IMR-90 (cell line): ENCODE measurements around the gene SRRM3. TPM values are rescaled to one million over a fixed set of nuclear protein-coding genes. Genes with fewer than 3 reads are reported as not detected.

Experiments
- ATAC-seq: fragments of 200-7000 bp; cut with Tn5 transposase; 2 replicates; pipeline ENCODE4 v1.9.1; 2020; ENCODE audit warnings: low read depth, mild to moderate bottlenecking, moderate library complexity
- BruUV-seq: library from RNA; stranded (reverse); fragments of 400-500 nt; replicated peaks from 2 replicates; lab custom pipeline; 2021; lab: Mats Ljungman, UMichigan
- CTCF ChIA-PET: fragments of 300-600 bp; formaldehyde crosslinking; extraction: SDS; loops from one replicate; lab custom pipeline; 2021; ENCODE audit warnings: antibody characterized with exemption; lab: Yijun Ruan, JAX
- POLR2A ChIA-PET: fragments of 300-600 bp; sonication (Branson Sonifier 250); formaldehyde crosslinking; loops from one replicate; lab custom pipeline; 2022; ENCODE audit warnings: antibody characterized with exemption; ENCODE audit not compliant: unreplicated experiment; lab: Charles Lee
- DNase-seq: peaks from one replicate; pipeline ENCODE4 v3.0.0; 2013
- H2AFZ ChIP-seq: replicated peaks from 2 replicates; pipeline ENCODE3; 2013; ENCODE audit warnings: low read length, mild to moderate bottlenecking; ENCODE audit not compliant: poor library complexity
- H2AK5ac ChIP-seq: 2 replicates; pipeline ENCODE4 v1.6.1; 2013; ENCODE audit warnings: low read depth, low read length, inconsistent platforms
- H2AK9ac ChIP-seq: replicated peaks from 2 replicates; pipeline ENCODE3; 2013; ENCODE audit warnings: mild to moderate bottlenecking, low read depth, low read length, moderate library complexity; ENCODE audit not compliant: poor library complexity
- H2BK120ac ChIP-seq: 2 replicates; pipeline ENCODE4 v1.6.1; 2013; ENCODE audit warnings: low read depth, low read length, inconsistent platforms
- H2BK15ac ChIP-seq: 3 replicates; pipeline ENCODE4 v1.6.1; 2013; ENCODE audit warnings: low read depth, low read length, inconsistent platforms
- H2BK20ac ChIP-seq: 2 replicates; pipeline ENCODE4 v1.6.1; 2013; ENCODE audit warnings: low read depth, mild to moderate bottlenecking, inconsistent platforms, low read length, moderate library complexity
- H2BK5ac ChIP-seq: 2 replicates; pipeline ENCODE4 v1.6.1; 2013; ENCODE audit warnings: mild to moderate bottlenecking, low read depth, low read length, inconsistent platforms; ENCODE audit not compliant: poor library complexity, severe bottlenecking
- H3K14ac ChIP-seq: replicated peaks from 2 replicates; pipeline ENCODE4 v1.6.1; 2013; ENCODE audit warnings: low read depth, low read length, inconsistent platforms
- H3K18ac ChIP-seq: 2 replicates; pipeline ENCODE4 v1.6.1; 2013; ENCODE audit warnings: low read depth, low read length, control low read depth
- H3K23ac ChIP-seq: 2 replicates; pipeline ENCODE4 v1.6.1; 2013; ENCODE audit warnings: low read depth, low read length, inconsistent platforms
- H3K27ac ChIP-seq: 2 replicates; pipeline ENCODE4 v1.5.1; 2013; ENCODE audit warnings: mild to moderate bottlenecking, control low read depth, low read length; ENCODE audit not compliant: insufficient read depth
- H3K27me3 ChIP-seq: 2 replicates; pipeline ENCODE4 v1.6.1; 2013; ENCODE audit warnings: low read length; ENCODE audit not compliant: control insufficient read depth, insufficient read depth
- H3K36me3 ChIP-seq: 2 replicates; pipeline ENCODE4 v1.6.1; 2013; ENCODE audit warnings: low read length, mixed read lengths; ENCODE audit not compliant: control insufficient read depth, insufficient read depth
- H3K4ac ChIP-seq: 2 replicates; pipeline ENCODE4 v1.6.1; 2013; ENCODE audit warnings: low read depth, low read length, inconsistent platforms
- H3K4me1 ChIP-seq: 2 replicates; pipeline ENCODE4 v1.6.1; 2013; ENCODE audit warnings: low read length, mixed read lengths; ENCODE audit not compliant: control insufficient read depth, insufficient read depth
- H3K4me2 ChIP-seq: 2 replicates; pipeline ENCODE4 v1.6.1; 2013; ENCODE audit warnings: low read depth, mild to moderate bottlenecking, control low read depth, low read length, moderate library complexity
- H3K4me3 ChIP-seq: 2 replicates; pipeline ENCODE4 v1.5.1; 2013; ENCODE audit warnings: low read depth, mild to moderate bottlenecking, control low read depth, low read length, moderate library complexity; ENCODE audit not compliant: insufficient read depth
- H3K56ac ChIP-seq: 2 replicates; pipeline ENCODE4 v1.6.1; 2013; ENCODE audit warnings: low read length, inconsistent platforms; ENCODE audit not compliant: insufficient read depth; ENCODE audit errors: extremely low read depth
- H3K79me1 ChIP-seq, 2 experiments: 2 replicates each; pipeline ENCODE4 v1.6.1; 2013; ENCODE audit warnings: low read length in 2 of 2, inconsistent platforms in 1 of 2, low read depth in 1 of 2
- H3K9ac ChIP-seq: 2 replicates; pipeline ENCODE4 v1.6.1; 2013; ENCODE audit warnings: low read depth, low read length, control low read depth
- H3K9me1 ChIP-seq: 2 replicates; pipeline ENCODE4 v1.6.1; 2013; ENCODE audit warnings: low read length, inconsistent platforms; ENCODE audit not compliant: insufficient read depth
- H3K9me3 ChIP-seq: 2 replicates; pipeline ENCODE4 v1.6.1; 2013; ENCODE audit warnings: low read length; ENCODE audit not compliant: control insufficient read depth, insufficient read depth
- H4K20me1 ChIP-seq: 2 replicates; pipeline ENCODE4 v1.6.1; 2013; ENCODE audit warnings: low read length, inconsistent platforms; ENCODE audit not compliant: insufficient read depth
- H4K5ac ChIP-seq: 2 replicates; pipeline ENCODE4 v1.6.1; 2013; ENCODE audit warnings: mild to moderate bottlenecking, low read depth, low read length, control low read depth
- H4K8ac ChIP-seq, 2 experiments: 2 replicates each; pipeline ENCODE4 v1.6.1; 2013; ENCODE audit warnings: low read depth in 2 of 2, low read length in 2 of 2, control low read depth in 1 of 2, inconsistent platforms in 1 of 2
- H4K91ac ChIP-seq: 2 replicates; pipeline ENCODE4 v1.6.1; 2013; ENCODE audit warnings: low read depth, low read length, inconsistent platforms; ENCODE audit not compliant: insufficient read depth
- BHLHE40 ChIP-seq: fragments of 150-350 bp; IDR thresholded peaks from 2 replicates; pipeline ENCODE4 v1.6.1; 2016; ENCODE audit warnings: mild to moderate bottlenecking, low read depth, low read length
- CEBPB ChIP-seq: IDR thresholded peaks from 2 replicates; pipeline ENCODE4 v1.6.1; 2012; ENCODE audit warnings: low read depth, low read length, improper control_type of control experiment
- CHD1 ChIP-seq: IDR thresholded peaks from 2 replicates; pipeline ENCODE4 v1.6.1; 2012; ENCODE audit warnings: low read depth, low read length, improper control_type of control experiment
- CTCF ChIP-seq: conservative IDR thresholded peaks from 2 replicates; pipeline ENCODE4 v1.5.1; 2012; ENCODE audit warnings: mild to moderate bottlenecking, low read depth, low read length, improper control_type of control experiment
- ELK1 ChIP-seq: fragments of 150-350 bp; IDR thresholded peaks from 2 replicates; pipeline ENCODE4 v1.6.1; 2016; ENCODE audit warnings: low read depth, mild to moderate bottlenecking, low read length, moderate library complexity, borderline replicate concordance
- FOS ChIP-seq: fragments of 150-350 bp; IDR thresholded peaks from 2 replicates; pipeline ENCODE4 v1.6.1; 2016; ENCODE audit warnings: low read depth, low read length
- MAFK ChIP-seq: IDR thresholded peaks from 2 replicates; pipeline ENCODE4 v1.6.1; 2012; ENCODE audit warnings: low read depth, low read length, improper control_type of control experiment
- MAZ ChIP-seq: IDR thresholded peaks from 2 replicates; pipeline ENCODE4 v1.6.1; 2012; ENCODE audit warnings: low read depth, mild to moderate bottlenecking, low read length, improper control_type of control experiment, moderate library complexity, borderline replicate concordance
- MXI1 ChIP-seq: IDR thresholded peaks from 2 replicates; pipeline ENCODE4 v1.6.1; 2012; ENCODE audit warnings: low read depth, mild to moderate bottlenecking, low read length, moderate library complexity, borderline replicate concordance
- NFE2L2 ChIP-seq: fragments of 150-350 bp; IDR thresholded peaks from 2 replicates; pipeline ENCODE4 v1.6.1; 2016; ENCODE audit warnings: low read depth, mild to moderate bottlenecking, low read length
- POLR2A ChIP-seq: IDR thresholded peaks from 2 replicates; pipeline ENCODE4 v1.6.1; 2012; ENCODE audit warnings: mild to moderate bottlenecking, low read depth, low read length
- RAD21 ChIP-seq: IDR thresholded peaks from 2 replicates; pipeline ENCODE4 v1.6.1; 2012; ENCODE audit warnings: low read length, improper control_type of control experiment
- RCOR1 ChIP-seq: IDR thresholded peaks from 2 replicates; pipeline ENCODE4 v1.6.1; 2012; ENCODE audit warnings: mild to moderate bottlenecking, low read length, improper control_type of control experiment; ENCODE audit not compliant: insufficient replicate concordance
- RFX5 ChIP-seq: IDR thresholded peaks from 2 replicates; pipeline ENCODE4 v1.8.0; 2012; ENCODE audit warnings: low read depth, mild to moderate bottlenecking, low read length, moderate library complexity
- SMC3 ChIP-seq: fragments of 150-350 bp; IDR thresholded peaks from 2 replicates; pipeline ENCODE4 v1.6.1; 2016; ENCODE audit warnings: low read depth, mild to moderate bottlenecking, antibody characterized with exemption, low read length, moderate library complexity
- USF2 ChIP-seq: fragments of 150-350 bp; IDR thresholded peaks from 2 replicates; pipeline ENCODE4 v1.6.1; 2017; ENCODE audit warnings: mild to moderate bottlenecking, antibody characterized with exemption, low read length, low read depth
- WGBS, 2 experiments: methylation state at CpG; one replicate each; pipeline versions ENCODE4 v1.1.5 to v1.1.7; 2013; ENCODE audit warnings: missing lambda C conversion rate in 2 of 2; ENCODE audit not compliant: insufficient read length in 1 of 2; ENCODE audit errors: extremely low coverage in 2 of 2; 5-methylcytosine and 5-hydroxymethylcytosine counted together
- dilution Hi-C: fragments of 300-500 bp; cut with HindIII; formaldehyde crosslinking; loops from one replicate; pipeline ENCODE4 v1.14.3; 2018; ENCODE audit warnings: low sequenced_read_pairs; ENCODE audit not compliant: unreplicated experiment
- in situ Hi-C: fragments of 300-500 bp; cut with MboI; formaldehyde crosslinking; loops from 3 replicates; pipeline ENCODE4 v1.14.3; 2019; ENCODE audit warnings: low sequenced_read_pairs, inconsistent platforms, mixed read lengths
- intact Hi-C: fragments of 100-400 bp; cut with micrococcal nuclease; formaldehyde crosslinking; loops from 2 replicates; pipeline ENCODE4 v1.10.0; 2022
- polyA plus RNA-seq, 3 experiments: library from polyadenylated mRNA; depleted of rRNA; stranded (reverse); fragments of >200 nt; gene quantifications; 2 replicates each; pipeline ENCODE4 v1.2.3, GENCODE V29; 2012; ENCODE audit warnings: low replicate concordance in 1 of 3
- total RNA-seq: library from RNA; depleted of rRNA; stranded (reverse); fragments of >200 nt; gene quantifications from 2 replicates; pipeline ENCODE4 v1.2.3, GENCODE V29; 2012

The SRRM3 gene
- total and polyA plus RNA-seq, 2 of the 4 experiments (the other 2 are of a cell fraction), result 0.18 to 2.5 TPM

- Histone ChIP-seq H2AK9ac (no peak overlapping the region), H3K27ac (no peak overlapping the region), H2BK15ac (no peak overlapping the region), H3K14ac (no peak overlapping the region), H3K4me1 (no peaks in the 10 kb centered on the region), H3K9me1 (no peaks in the 10 kb centered on the region), H3K27me3 (peaks cover 20% of the 10 kb centered on the region), H2BK5ac (no peak overlapping the region), H4K91ac (no peak overlapping the region), H2BK120ac (no peak overlapping the region), H3K4me2 (no peak overlapping the region), H2BK20ac (no peak overlapping the region), H2AK5ac (no peak overlapping the region), H3K9me3 (peaks cover 3% of the 10 kb centered on the region; the same call in 1 of the 2 replicates), H3K9ac (no peak overlapping the region), H3K56ac (no peak overlapping the region), H3K79me1 (no peaks in the 10 kb centered on the region), H4K8ac (no peak overlapping the region), H3K36me3 (no peaks in the 10 kb centered on the region), H4K5ac (no peak overlapping the region), H2AFZ (no peak overlapping the region), H3K23ac (no peak overlapping the region), H4K20me1 (no peaks in the 10 kb centered on the region), H3K4ac (no peak overlapping the region), H3K4me3 (no peak overlapping the region), H3K18ac (no peak overlapping the region)
- in situ Hi-C loops, result no loop called here
- TF ChIP-seq CEBPB (no peak), USF2 (no peak), NFE2L2 (no peak), ELK1 (no peak), BHLHE40 (no peak), CHD1 (no peak), RAD21 (no peak), MAZ (no peak), CTCF (no peak), POLR2A (no peak), MXI1 (no peak), RFX5 (no peak), SMC3 (no peak), RCOR1 (no peak), MAFK (no peak), FOS (no peak)
- DNase-seq, result no peak
- ChIA-PET CTCF (no interaction called here), POLR2A (interaction anchor here (0.5 kb wide), 1 partner anchor 112 kb away, joined by 3 read pairs; no protein-coding TSS in a partner anchor)
- intact Hi-C loops, result no loop called here
- no CpG with 5 or more reads among the region's 5 CpGs for whole genome bisulfite sequencing, 2 experiments
- no peak for ATAC-seq
- BruUV-seq, result no TSS peak
- dilution Hi-C loops, result no loop called here
These were observed 7.8 kb upstream of the SRRM3 start for GRCh38 chr7:76193883-76194282.
